WTC11 (cell line): ENCODE measurements around the gene LAIR2.

Experiments
- EMX1 ChIP-seq: fragments of 250-450 bp; sonication (Bioruptor Pico); IDR thresholded peaks from 2 replicates; pipeline ENCODE4 v1.8.0; 2021; ENCODE audit warnings: mild to moderate bottlenecking
- FOXJ3 ChIP-seq: sonication (generic); formaldehyde crosslinking; IDR thresholded peaks from 2 replicates; pipeline ENCODE4 v1.9.0; 2021; ENCODE audit warnings: missing genetic modification reagents, mild to moderate bottlenecking, borderline replicate concordance
- JUN ChIP-seq: sonication (generic); formaldehyde crosslinking; IDR thresholded peaks from 2 replicates; pipeline ENCODE4 v1.8.0; 2023; ENCODE audit warnings: mild to moderate bottlenecking, missing genetic modification reagents
- TF ChIP-seq, protein P1 (sequence below): fragments of 200-600 bp; IDR thresholded peaks from 2 replicates; pipeline ENCODE4 v1.8.0; 2022; ENCODE audit warnings: antibody characterized with exemption
- TF ChIP-seq, protein P2 (sequence below): fragments of 250-450 bp; sonication (Bioruptor Pico); conservative IDR thresholded peaks from 2 replicates; pipeline ENCODE4 v1.9.0; 2021; ENCODE audit warnings: mild to moderate bottlenecking
- TF ChIP-seq, protein P3 (sequence below): sonication (generic); formaldehyde crosslinking; IDR thresholded peaks from 2 replicates; pipeline ENCODE4 v1.8.0; 2023; ENCODE audit warnings: mild to moderate bottlenecking, missing genetic modification reagents
- TF ChIP-seq, protein P4 (sequence below): sonication (generic); formaldehyde crosslinking; IDR thresholded peaks from 2 replicates; pipeline ENCODE4 v1.8.1; 2023; ENCODE audit warnings: mild to moderate bottlenecking, missing genetic modification reagents, moderate library complexity
- TF ChIP-seq, protein P5 (sequence below): sonication (generic); formaldehyde crosslinking; IDR thresholded peaks from 2 replicates; pipeline ENCODE4 v1.8.1; 2022; ENCODE audit warnings: mild to moderate bottlenecking, moderate library complexity, missing genetic modification reagents
- TF ChIP-seq, protein P6 (sequence below): sonication (generic); formaldehyde crosslinking; conservative IDR thresholded peaks from 2 replicates; pipeline ENCODE4 v1.8.1; 2022; ENCODE audit warnings: mild to moderate bottlenecking, missing genetic modification reagents

DNA sequence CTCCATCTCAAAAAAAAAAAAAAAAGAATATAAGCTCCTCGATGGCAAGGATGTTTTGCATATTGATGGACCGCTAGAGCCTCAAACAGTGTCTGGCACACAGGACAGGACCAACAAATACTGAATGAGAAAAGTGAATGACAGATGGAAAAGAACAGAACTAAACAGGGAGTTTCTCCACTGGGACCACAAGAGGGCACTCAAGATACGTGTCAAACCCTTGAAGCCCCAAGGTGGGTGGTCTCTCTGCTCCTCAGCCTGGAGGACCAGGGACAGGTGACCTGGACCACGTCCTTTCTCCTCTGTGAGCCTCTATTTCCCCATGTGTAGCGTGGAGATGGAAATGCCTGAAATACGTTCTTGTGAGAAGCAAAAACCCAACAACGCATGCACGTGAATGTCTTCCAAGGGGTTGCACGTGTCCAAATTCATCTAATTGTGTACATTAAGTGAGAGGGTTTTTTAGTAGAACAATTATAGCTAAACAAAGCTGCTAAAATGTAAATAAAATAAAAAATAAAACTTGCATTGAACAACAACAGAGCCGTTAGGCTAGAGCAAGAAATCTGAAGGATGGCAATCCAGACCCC lies 23.9 kb upstream of the LAIR2 start:
- TF ChIP-seq EMX1 (CRISPR knock-in tag) = no peak
- TF ChIP-seq, protein P1, sequence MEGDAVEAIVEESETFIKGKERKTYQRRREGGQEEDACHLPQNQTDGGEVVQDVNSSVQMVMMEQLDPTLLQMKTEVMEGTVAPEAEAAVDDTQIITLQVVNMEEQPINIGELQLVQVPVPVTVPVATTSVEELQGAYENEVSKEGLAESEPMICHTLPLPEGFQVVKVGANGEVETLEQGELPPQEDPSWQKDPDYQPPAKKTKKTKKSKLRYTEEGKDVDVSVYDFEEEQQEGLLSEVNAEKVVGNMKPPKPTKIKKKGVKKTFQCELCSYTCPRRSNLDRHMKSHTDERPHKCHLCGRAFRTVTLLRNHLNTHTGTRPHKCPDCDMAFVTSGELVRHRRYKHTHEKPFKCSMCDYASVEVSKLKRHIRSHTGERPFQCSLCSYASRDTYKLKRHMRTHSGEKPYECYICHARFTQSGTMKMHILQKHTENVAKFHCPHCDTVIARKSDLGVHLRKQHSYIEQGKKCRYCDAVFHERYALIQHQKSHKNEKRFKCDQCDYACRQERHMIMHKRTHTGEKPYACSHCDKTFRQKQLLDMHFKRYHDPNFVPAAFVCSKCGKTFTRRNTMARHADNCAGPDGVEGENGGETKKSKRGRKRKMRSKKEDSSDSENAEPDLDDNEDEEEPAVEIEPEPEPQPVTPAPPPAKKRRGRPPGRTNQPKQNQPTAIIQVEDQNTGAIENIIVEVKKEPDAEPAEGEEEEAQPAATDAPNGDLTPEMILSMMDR = peak; percentile 55; the same call in 1 of the 2 replicates
- TF ChIP-seq JUN (CRISPR knock-in tag) = no peak
- TF ChIP-seq, protein P2, sequence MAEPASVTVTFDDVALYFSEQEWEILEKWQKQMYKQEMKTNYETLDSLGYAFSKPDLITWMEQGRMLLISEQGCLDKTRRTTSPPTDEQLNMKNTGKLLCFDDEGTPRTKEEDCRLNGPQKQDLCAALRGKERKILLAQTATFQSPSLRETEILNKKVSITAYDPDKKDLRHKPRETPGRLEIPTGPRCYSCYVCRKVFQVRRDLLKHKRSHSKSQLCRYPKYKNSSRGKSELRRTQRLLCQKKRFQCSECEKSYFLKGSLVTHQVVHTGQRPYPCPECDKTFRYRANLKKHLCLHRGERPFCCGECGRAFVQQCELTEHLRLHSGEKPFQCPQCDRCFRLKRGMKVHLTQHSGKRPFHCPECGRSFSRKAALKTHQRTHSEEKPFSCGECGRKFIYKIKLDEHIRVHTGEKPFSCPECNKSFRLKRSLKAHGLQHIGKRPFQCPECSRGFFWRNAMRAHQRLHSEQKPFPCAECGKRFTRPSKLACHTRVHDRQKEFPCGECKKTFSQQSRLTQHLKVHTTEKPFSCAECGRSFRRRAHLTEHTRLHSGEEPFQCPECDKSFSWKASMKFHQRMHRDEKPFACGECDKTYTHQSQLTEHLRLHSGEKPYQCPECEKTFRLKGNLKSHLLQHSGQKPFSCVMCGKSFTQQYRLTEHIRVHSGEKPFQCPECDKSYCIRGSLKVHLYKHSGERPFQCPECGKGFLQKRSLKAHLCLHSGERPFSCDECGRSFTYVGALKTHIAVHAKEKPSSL = no peak
- TF ChIP-seq, protein P3, sequence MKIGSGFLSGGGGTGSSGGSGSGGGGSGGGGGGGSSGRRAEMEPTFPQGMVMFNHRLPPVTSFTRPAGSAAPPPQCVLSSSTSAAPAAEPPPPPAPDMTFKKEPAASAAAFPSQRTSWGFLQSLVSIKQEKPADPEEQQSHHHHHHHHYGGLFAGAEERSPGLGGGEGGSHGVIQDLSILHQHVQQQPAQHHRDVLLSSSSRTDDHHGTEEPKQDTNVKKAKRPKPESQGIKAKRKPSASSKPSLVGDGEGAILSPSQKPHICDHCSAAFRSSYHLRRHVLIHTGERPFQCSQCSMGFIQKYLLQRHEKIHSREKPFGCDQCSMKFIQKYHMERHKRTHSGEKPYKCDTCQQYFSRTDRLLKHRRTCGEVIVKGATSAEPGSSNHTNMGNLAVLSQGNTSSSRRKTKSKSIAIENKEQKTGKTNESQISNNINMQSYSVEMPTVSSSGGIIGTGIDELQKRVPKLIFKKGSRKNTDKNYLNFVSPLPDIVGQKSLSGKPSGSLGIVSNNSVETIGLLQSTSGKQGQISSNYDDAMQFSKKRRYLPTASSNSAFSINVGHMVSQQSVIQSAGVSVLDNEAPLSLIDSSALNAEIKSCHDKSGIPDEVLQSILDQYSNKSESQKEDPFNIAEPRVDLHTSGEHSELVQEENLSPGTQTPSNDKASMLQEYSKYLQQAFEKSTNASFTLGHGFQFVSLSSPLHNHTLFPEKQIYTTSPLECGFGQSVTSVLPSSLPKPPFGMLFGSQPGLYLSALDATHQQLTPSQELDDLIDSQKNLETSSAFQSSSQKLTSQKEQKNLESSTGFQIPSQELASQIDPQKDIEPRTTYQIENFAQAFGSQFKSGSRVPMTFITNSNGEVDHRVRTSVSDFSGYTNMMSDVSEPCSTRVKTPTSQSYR (CRISPR knock-in tag) = no peak
- TF ChIP-seq, protein P4, sequence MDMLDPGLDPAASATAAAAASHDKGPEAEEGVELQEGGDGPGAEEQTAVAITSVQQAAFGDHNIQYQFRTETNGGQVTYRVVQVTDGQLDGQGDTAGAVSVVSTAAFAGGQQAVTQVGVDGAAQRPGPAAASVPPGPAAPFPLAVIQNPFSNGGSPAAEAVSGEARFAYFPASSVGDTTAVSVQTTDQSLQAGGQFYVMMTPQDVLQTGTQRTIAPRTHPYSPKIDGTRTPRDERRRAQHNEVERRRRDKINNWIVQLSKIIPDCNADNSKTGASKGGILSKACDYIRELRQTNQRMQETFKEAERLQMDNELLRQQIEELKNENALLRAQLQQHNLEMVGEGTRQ (CRISPR knock-in tag) = no peak
- TF ChIP-seq, protein P5, sequence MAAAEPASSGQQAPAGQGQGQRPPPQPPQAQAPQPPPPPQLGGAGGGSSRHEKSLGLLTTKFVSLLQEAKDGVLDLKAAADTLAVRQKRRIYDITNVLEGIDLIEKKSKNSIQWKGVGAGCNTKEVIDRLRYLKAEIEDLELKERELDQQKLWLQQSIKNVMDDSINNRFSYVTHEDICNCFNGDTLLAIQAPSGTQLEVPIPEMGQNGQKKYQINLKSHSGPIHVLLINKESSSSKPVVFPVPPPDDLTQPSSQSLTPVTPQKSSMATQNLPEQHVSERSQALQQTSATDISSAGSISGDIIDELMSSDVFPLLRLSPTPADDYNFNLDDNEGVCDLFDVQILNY = no peak
- TF ChIP-seq, protein P6, sequence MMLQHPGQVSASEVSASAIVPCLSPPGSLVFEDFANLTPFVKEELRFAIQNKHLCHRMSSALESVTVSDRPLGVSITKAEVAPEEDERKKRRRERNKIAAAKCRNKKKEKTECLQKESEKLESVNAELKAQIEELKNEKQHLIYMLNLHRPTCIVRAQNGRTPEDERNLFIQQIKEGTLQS (CRISPR knock-in tag) = no peak
- TF ChIP-seq FOXJ3 (CRISPR knock-in tag) = no peak
